ENCODE data around the gene SGPP2.

The SGPP2 gene

GRCh38 chr2:222421626-222422025 is 2.7 kb upstream of the SGPP2 start:
- H3K79me2 ChIP-seq (ENCODE audit: low read length): no peaks in the 10 kb centered on the region
- no peaks in the 10 kb centered on the region for H4K20me1 ChIP-seq (ENCODE audit: insufficient read depth, low read length)
- no peaks in the 10 kb centered on the region for H3K9me2 ChIP-seq (replicated peaks; ENCODE audit: insufficient read depth, low read length)
- no peak overlapping the region for H3K9ac ChIP-seq (ENCODE audit: low read length)
- H2AFZ ChIP-seq (ENCODE audit: low read length): no peak overlapping the region
- H3K4me1 ChIP-seq (ENCODE audit: low read length): no peaks in the 10 kb centered on the region
- H3K4me3 ChIP-seq (ENCODE audit: low read length): no peak overlapping the region
- DNase-seq: no peak
- H3K4me2 ChIP-seq (ENCODE audit: low read depth, low read length): no peak overlapping the region
- peaks cover 6% of the 10 kb centered on the region; the same call in 1 of the 2 replicates for H3F3A ChIP-seq (ENCODE audit: insufficient read depth, low read length)
- H3K27me3 ChIP-seq (replicated peaks; ENCODE audit: insufficient read depth, low read length): no peaks in the 10 kb centered on the region
- TF ChIP-seq CTCF (IDR thresholded peaks at IDR 0.05; ENCODE audit: low read length) (no peak), EZH2phosphoT487 (IDR thresholded peaks at IDR 0.05; ENCODE audit: low read length) (no peak), EZH2 (optimal IDR thresholded peaks at IDR 0.05; ENCODE audit: low read depth, low read length) (no peak)
- no peaks in the 10 kb centered on the region for H3K36me3 ChIP-seq (replicated peaks; ENCODE audit: insufficient read depth, low read length)
- no peak overlapping the region for H3K27ac ChIP-seq (ENCODE audit: low read length)
- no peaks in the 10 kb centered on the region for H3K9me3 ChIP-seq (replicated peaks; ENCODE audit: insufficient read depth, low read length)

- peaks cover 6% of the 10 kb centered on the region; the same call in 1 of the 2 replicates for H3F3A ChIP-seq (ENCODE audit: insufficient read depth, low read length)
- no peaks in the 10 kb centered on the region for H3K9me3 ChIP-seq (replicated peaks; ENCODE audit: insufficient read depth, low read length)
- H3K9me2 ChIP-seq (replicated peaks; ENCODE audit: insufficient read depth, low read length): no peaks in the 10 kb centered on the region
- H3K4me2 ChIP-seq (ENCODE audit: low read depth, low read length): peak overlapping the region; percentile 71; the same call in 1 of the 2 replicates
- DNase-seq: no peak
- H3K9ac ChIP-seq (ENCODE audit: low read length): no peak overlapping the region
- no peak overlapping the region for H3K27ac ChIP-seq (ENCODE audit: low read length)
- no peaks in the 10 kb centered on the region for H3K79me2 ChIP-seq (ENCODE audit: low read length)
- no peak for TF ChIP-seq CTCF (IDR thresholded peaks at IDR 0.05; ENCODE audit: low read length)
- no peak for TF ChIP-seq EZH2phosphoT487 (IDR thresholded peaks at IDR 0.05; ENCODE audit: low read length)
- TF ChIP-seq EZH2 (optimal IDR thresholded peaks at IDR 0.05; ENCODE audit: low read depth, low read length): no peak
- no peaks in the 10 kb centered on the region for H3K27me3 ChIP-seq (replicated peaks; ENCODE audit: insufficient read depth, low read length)
- H4K20me1 ChIP-seq (ENCODE audit: insufficient read depth, low read length): no peaks in the 10 kb centered on the region
- H2AFZ ChIP-seq (ENCODE audit: low read length): no peak overlapping the region
- H3K4me3 ChIP-seq (ENCODE audit: low read length): peak overlapping the region; percentile 60; the same call in 1 of the 2 replicates
- peaks cover 8% of the 10 kb centered on the region; the same call in 1 of the 2 replicates for H3K4me1 ChIP-seq (ENCODE audit: low read length)
- no peaks in the 10 kb centered on the region for H3K36me3 ChIP-seq (replicated peaks; ENCODE audit: insufficient read depth, low read length)
Observed at GRCh38 chr2:222423186-222423585, 1.2 kb upstream of the SGPP2 start.

GRCh38 chr2:222423632-222424275 is 589 bp upstream of the SGPP2 start:
- Histone ChIP-seq H3K4me2 (ENCODE audit: low read depth, low read length) (peak overlapping the region; percentile 71), H3K4me1 (ENCODE audit: low read length) (peaks cover 8% of the 10 kb centered on the region; the same call in 1 of the 2 replicates), H3K27me3 (replicated peaks; ENCODE audit: insufficient read depth, low read length) (no peaks in the 10 kb centered on the region), H4K20me1 (ENCODE audit: insufficient read depth, low read length) (no peaks in the 10 kb centered on the region), H3F3A (ENCODE audit: insufficient read depth, low read length) (peaks cover 6% of the 10 kb centered on the region; the same call in 1 of the 2 replicates), H3K9ac (ENCODE audit: low read length) (peak overlapping the region; percentile 5; the same call in 1 of the 2 replicates), H3K79me2 (ENCODE audit: low read length) (no peaks in the 10 kb centered on the region), H3K4me3 (ENCODE audit: low read length) (peak overlapping the region; percentile 60), H3K9me3 (replicated peaks; ENCODE audit: insufficient read depth, low read length) (no peaks in the 10 kb centered on the region), H3K27ac (ENCODE audit: low read length) (no peak overlapping the region; the same call in 1 of the 2 replicates), H3K36me3 (replicated peaks; ENCODE audit: insufficient read depth, low read length) (no peaks in the 10 kb centered on the region), H2AFZ (ENCODE audit: low read length) (peak overlapping the region; percentile 75), H3K9me2 (replicated peaks; ENCODE audit: insufficient read depth, low read length) (no peaks in the 10 kb centered on the region)
- TF ChIP-seq CTCF (IDR thresholded peaks at IDR 0.05; ENCODE audit: low read length) (no peak), EZH2phosphoT487 (IDR thresholded peaks at IDR 0.05; ENCODE audit: low read length) (no peak), EZH2 (optimal IDR thresholded peaks at IDR 0.05; ENCODE audit: low read depth, low read length) (no peak)
- peak; percentile 45 for DNase-seq
